Upper lobe of left lung (tissue), 6 donors: ENCODE results near the gene IGSF3. TPM values are rescaled to one million over a fixed set of nuclear protein-coding genes. Genes with fewer than 3 reads are reported as not detected.
"Not testable (repeated sequence)": the region's sequence is repeated elsewhere in the genome, so short reads cannot be mapped to it uniquely, and the experiment has no call there.

Experiments used
- ATAC-seq, 2 donors: fragments of 200-7000 bp; cut with Tn5 transposase; one replicate each; pipeline ENCODE4 v1.9.1; 2022; ENCODE audit warnings: mild to moderate bottlenecking in 2 of 2, moderate library complexity in 2 of 2; ENCODE audit not compliant: low FRiP score in 2 of 2
- DNase-seq, 2 donors: peaks; one replicate each; pipeline ENCODE4 v3.0.0-alpha.2; 2019 to 2020
- H3K27ac ChIP-seq, 4 donors: fragments of 200-600 bp; sonication (generic); one replicate each; pipeline ENCODE4 v1.5.1; 2016 to 2019
- H3K27me3 ChIP-seq, 4 donors: fragments of 200-600 bp; sonication (generic); one replicate each; pipeline ENCODE4 v1.5.1; 2017 to 2019
- H3K36me3 ChIP-seq, 4 donors: fragments of 200-600 bp; sonication (generic); one replicate each; pipeline ENCODE4 v1.5.1; 2016 to 2019
- H3K4me1 ChIP-seq, 4 donors: fragments of 200-600 bp; sonication (generic); one replicate each; pipeline ENCODE4 v1.5.1; 2018 to 2019
- H3K4me3 ChIP-seq, 4 donors: fragments of 200-600 bp; sonication (generic); one replicate each; pipeline ENCODE4 v1.5.1; 2017 to 2019; ENCODE audit warnings: mild to moderate bottlenecking in 2 of 4, moderate library complexity in 1 of 4
- H3K9me3 ChIP-seq, 4 donors: fragments of 200-600 bp; sonication (generic); one replicate each; pipeline ENCODE4 v1.5.1; 2018 to 2019
- WGBS, 2 donors: methylation state at CpG; one replicate each; pipeline ENCODE4 v1.1.5; 2017 to 2018; 5-methylcytosine and 5-hydroxymethylcytosine counted together
- total RNA-seq, 6 donors: library from RNA; depleted of rRNA in 4 of 6; stranded (reverse); fragments of >200 nt in 4 of 6; gene quantifications; one replicate each; pipeline versions ENCODE4 v1.1.0 to v1.2.1, GENCODE V29; 2016 to 2021
- donor health status: DM: no; HTN: no; CAD: no; lungs with moderate emphysema.
- donor health status: DM: no; HTN: yes; CAD: no; lungs with severe emphysema.

Gene IGSF3
- total RNA-seq, 6 donors from 2014 or later = 15.1 to 28.3 (median 23.7) TPM

DNA sequence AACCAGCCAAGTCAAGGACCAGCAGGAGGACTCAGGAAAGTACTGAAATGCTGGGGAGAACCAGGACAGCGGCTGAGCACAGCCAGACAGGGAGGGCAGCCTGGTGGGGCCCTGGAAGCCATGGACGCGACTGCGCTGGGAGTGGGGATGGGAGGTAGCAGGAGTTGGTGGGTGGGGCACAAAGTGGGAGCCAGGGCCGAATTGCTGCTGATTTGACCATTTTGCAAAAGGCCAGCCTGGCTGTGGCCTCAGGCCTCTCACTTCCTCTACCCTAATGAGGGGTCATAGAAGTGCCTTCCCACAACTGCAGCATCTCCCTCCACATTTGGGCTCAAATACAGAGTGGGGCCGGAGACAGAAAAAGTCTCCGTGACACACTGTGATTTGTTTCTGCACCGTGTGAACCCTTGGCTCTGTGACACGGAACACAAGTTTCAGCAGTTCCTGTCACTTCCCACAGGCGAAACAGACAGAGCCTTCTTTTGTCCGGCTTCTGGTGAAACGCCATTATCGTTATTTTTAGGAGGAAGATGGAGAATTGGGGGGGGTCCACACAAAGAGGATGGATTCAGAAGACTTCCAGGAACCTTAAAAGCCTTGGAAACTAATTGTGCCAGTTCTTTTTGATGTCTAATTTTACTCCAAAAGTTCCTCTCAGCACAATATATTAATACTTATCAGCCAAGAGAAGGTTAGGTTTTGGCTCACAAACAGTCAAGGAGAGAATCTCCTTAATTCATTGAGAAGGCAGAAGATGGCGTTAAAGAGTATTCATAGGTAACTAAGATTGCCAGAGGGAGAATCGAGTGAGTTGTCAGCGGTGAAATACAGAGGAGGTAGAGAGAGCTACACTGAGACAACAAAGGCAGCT, 21.5 kb downstream of the IGSF3 start:
- H3K36me3 ChIP-seq, H3K9me3 ChIP-seq, H3K27ac ChIP-seq, ATAC-seq, H3K4me3 ChIP-seq, H3K4me1 ChIP-seq, H3K27me3 ChIP-seq: not testable (repeated sequence)
- 56 to 61% methylated on average over 16 of the region's 16 CpGs for WGBS, 2 donors
- DNase-seq = peak in 1 of 2 donors; percentile 46

DNA sequence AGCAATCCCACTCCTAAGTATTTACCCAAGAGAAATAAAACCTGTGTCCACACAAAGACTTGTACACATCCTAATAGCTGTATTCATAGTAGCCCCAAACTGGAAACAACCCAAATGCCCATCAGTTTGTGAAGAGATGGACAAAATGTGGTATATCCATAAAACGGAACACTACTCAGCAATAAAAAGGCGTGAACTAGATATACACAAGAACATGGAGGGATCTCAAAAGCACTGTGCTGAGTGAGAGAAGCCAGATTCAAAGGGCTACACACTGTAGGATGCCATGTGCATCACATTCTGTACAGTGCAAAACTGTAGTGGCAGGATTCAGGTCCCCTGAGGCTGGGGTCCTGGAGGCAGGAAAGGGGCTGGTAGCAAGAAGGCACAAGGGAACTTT, 22.5 kb downstream of the IGSF3 start:
- H3K36me3 ChIP-seq, DNase-seq, H3K27ac ChIP-seq, H3K4me1 ChIP-seq, H3K9me3 ChIP-seq, H3K4me3 ChIP-seq, H3K27me3 ChIP-seq, ATAC-seq: not testable (repeated sequence)
- WGBS, 2 donors = 90 to 100% methylated on average over 2 of the region's 2 CpGs

GRCh38 chr1:116644096-116644495, 23.4 kb downstream of the IGSF3 start:
- not testable (repeated sequence) for H3K9me3 ChIP-seq, H3K27ac ChIP-seq, H3K4me1 ChIP-seq, ATAC-seq, DNase-seq, H3K27me3 ChIP-seq, H3K4me3 ChIP-seq, H3K36me3 ChIP-seq
- 83 to 91% methylated on average over 4 to 5 of the region's 5 CpGs for WGBS, 2 donors

DNA sequence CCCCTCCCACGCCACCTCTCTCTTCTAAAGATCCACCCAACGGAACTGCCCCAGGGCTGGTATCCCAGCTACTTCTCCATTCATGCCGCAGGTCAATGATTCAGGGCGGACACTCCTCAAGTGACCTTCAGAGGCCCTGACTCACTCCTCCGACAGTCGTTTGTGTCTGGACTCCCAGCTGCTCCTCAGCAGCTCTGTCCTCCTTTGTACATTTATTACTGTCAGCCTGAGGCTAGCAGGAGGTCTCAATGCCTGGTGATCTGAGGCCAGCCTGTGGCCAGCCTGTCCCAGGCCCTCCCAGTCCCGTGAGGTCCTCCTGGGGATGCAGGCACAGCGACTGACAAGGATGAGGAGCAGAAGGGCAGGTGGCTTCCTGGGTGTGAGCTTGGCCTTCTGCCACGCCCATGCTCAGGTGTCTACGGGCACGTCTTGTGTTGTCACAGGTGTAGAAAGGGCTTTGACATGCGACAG, 24.2 kb downstream of the IGSF3 start:
- H3K4me1 ChIP-seq, H3K27ac ChIP-seq, H3K4me3 ChIP-seq, ATAC-seq, H3K36me3 ChIP-seq, H3K9me3 ChIP-seq, H3K27me3 ChIP-seq: not testable (repeated sequence)
- 82 to 85% methylated on average over 12 of the region's 12 CpGs for WGBS, 2 donors
- peak in 1 of 2 donors; percentile 40 for DNase-seq

GRCh38 chr1:116642311-116643280, 24.9 kb downstream of the IGSF3 start:
- not testable (repeated sequence) for H3K36me3 ChIP-seq, DNase-seq, H3K4me3 ChIP-seq, H3K4me1 ChIP-seq, ATAC-seq, H3K27me3 ChIP-seq, H3K9me3 ChIP-seq, H3K27ac ChIP-seq
- WGBS, 2 donors = 79% methylated on average over 14 of the region's 14 CpGs

- H3K4me3 ChIP-seq, H3K27ac ChIP-seq, DNase-seq, ATAC-seq, H3K36me3 ChIP-seq, H3K9me3 ChIP-seq, H3K27me3 ChIP-seq, H3K4me1 ChIP-seq: not testable (repeated sequence)
- WGBS, 2 donors = 76 to 78% methylated on average over 1 to 2 of the region's 2 CpGs
Observed at GRCh38 chr1:116637583-116637982, 29.9 kb downstream of the IGSF3 start.

GRCh38 chr1:116636584-116636983, 30.9 kb downstream of the IGSF3 start:
- not testable (repeated sequence) for ATAC-seq, H3K4me3 ChIP-seq, H3K27ac ChIP-seq, H3K9me3 ChIP-seq, H3K36me3 ChIP-seq, H3K27me3 ChIP-seq, DNase-seq
- 52 to 72% methylated on average over 3 to 6 of the region's 6 CpGs for WGBS, 2 donors
- H3K4me1 ChIP-seq = peaks cover 0 to 16% (median 0%) of the 10 kb centered on the region in 4 donors

GRCh38 chr1:116634386-116634785, 33.1 kb downstream of the IGSF3 start:
- not testable (repeated sequence) for DNase-seq, H3K9me3 ChIP-seq, ATAC-seq, H3K27me3 ChIP-seq, H3K36me3 ChIP-seq, H3K27ac ChIP-seq, H3K4me3 ChIP-seq
- WGBS, 2 donors = 65 to 78% methylated on average over 3 to 4 of the region's 4 CpGs
- peaks cover 0 to 17% (median 0%) of the 10 kb centered on the region in 4 donors for H3K4me1 ChIP-seq

DNA sequence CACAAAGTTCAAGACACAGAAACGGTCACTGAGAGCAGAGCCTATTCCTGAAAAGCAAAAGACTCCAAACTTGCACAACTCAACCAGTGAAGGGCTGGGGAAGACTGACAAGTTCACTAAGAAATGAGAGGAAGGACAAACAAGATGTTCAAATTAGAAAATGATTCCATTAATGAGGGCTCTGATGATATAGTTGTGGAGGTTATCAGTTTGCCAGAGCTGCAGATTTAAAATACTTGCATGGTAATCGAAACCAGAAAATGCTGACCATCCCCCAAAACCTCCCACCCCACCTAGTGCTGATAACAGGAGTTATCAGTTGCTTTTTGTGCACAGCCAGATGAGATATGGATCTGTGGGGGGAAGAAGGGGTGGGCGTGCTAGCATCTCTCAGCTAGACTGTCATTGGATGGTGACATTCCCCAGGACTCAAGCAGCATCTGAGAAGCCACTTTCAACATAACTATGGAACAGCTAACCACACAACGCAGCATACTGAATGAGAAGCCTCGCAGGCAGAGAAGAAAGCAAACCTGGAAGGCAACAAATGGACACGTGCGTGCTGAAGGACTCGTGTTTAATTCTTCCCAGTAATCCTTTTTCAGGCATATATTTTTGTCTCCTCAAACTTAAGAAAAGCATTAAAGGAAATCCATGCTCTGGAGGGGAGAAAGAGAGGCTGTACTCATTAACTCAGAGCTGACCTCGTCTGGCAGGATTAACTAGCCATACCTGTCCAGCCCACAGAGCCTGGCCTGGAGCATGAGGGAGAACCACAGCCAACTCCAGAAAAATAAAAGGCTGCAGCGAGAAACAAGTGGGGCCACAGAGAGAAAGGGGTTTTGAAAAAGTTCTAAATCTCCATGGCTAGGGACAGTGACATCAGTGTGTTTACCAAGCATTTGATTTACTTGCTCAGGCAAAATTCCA, 35.3 kb downstream of the IGSF3 start:
- DNase-seq = peak in 1 of 2 donors; percentile 59
- not testable (repeated sequence) for H3K9me3 ChIP-seq, H3K4me3 ChIP-seq, ATAC-seq, H3K36me3 ChIP-seq, H3K27me3 ChIP-seq
- 50 to 59% methylated on average over 10 of the region's 10 CpGs for WGBS, 2 donors
- Histone ChIP-seq H3K4me1 (peaks cover 0 to 25% (median 1%) of the 10 kb centered on the region in 4 donors), H3K27ac (peak overlapping the region in 1 of 4 donors; percentile 8)

- not testable (repeated sequence) for DNase-seq, H3K27ac ChIP-seq, H3K4me3 ChIP-seq, ATAC-seq, H3K27me3 ChIP-seq, H3K9me3 ChIP-seq, H3K36me3 ChIP-seq
- WGBS, 2 donors = 47 to 52% methylated on average over 2 of the region's 2 CpGs
- peaks cover 0 to 28% (median 1%) of the 10 kb centered on the region in 4 donors for H3K4me1 ChIP-seq
Observed at GRCh38 chr1:116631554-116631953, 36.0 kb downstream of the IGSF3 start.
